Fibroblast of gingiva (primary cell): Measurements from ENCODE around the gene SEMA5A.
A peak's percentile ranks its signal among the peaks of the same experiment; 100 is the strongest.

Experiments used
- DNase-seq: peaks from one replicate; pipeline ENCODE4 v3.0.0-alpha.2; 2011; ENCODE audit warnings: low read depth

SEMA5A gene

GRCh38 chr5:9265441-9266287, 280.2 kb downstream of the SEMA5A start:
- DNase-seq: peak; percentile 85

DNA sequence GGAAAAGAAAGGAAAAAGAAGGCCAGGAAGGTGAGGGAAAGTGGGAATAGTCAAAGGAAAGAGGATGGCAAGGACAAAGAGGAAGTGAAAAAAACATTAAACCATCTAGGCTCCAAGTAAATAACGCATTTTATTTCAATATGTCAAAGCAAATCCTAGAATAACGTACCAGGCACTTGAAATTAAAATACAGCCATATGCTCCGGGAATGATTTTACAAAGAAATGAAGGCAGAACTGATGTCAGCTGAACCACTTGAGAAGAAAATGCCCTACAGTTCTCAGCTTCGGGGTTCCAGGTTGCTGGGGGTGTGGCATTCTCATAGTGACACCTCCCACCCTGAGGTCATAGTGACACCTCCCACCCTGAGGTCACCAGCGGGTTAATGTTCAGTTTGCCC, 281.6 kb downstream of the SEMA5A start:
- no peak for DNase-seq

GRCh38 chr5:9263656-9264055, 282.2 kb downstream of the SEMA5A start:
- DNase-seq: peak; percentile 38

DNA sequence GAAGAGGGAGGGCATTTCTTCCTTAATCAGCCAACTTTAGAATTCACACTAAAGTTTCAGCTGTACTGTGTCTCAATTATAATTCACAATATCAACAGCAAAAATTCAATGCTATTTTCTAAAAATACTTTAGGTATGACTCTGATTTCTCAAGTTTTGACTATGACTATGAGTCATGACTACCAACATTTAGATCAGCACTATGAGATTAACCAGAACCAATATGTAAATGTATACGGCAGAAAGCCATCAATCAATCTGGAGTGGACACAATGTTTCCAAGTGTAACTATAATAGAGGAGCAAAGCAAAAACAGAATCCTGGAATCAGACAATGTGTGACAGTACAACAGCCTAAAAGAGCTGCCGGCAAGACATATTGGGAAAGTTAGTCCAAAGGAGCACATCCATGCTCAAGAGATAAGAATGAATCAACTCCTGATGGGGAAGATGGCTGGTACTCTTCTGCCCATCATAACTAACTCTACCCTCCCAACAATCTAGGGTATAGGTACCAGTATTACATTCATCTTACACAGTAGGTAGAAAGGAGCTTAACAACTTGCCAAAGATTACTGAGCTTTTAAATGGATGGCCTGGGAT, 294.4 kb downstream of the SEMA5A start:
- DNase-seq: no peak

DNA sequence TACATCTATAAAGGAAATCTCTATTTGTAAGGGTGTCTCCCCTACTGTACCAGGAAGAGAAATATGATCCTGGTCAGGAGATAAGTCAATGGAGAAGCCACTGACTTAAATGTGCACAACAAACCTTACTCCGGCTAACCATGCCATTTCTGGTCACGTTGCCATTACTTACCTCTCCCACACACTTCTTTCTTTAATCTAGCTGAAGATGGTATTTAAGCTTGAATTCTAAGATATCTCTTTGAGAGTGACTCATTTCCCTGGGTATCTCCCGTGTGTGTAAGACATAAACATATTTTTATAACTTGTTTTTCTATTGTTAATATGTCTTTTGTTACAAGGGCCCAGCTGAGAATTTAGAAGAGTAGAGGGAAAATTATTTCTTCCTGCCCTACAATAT, 296.6 kb downstream of the SEMA5A start:
- DNase-seq: no peak

DNA sequence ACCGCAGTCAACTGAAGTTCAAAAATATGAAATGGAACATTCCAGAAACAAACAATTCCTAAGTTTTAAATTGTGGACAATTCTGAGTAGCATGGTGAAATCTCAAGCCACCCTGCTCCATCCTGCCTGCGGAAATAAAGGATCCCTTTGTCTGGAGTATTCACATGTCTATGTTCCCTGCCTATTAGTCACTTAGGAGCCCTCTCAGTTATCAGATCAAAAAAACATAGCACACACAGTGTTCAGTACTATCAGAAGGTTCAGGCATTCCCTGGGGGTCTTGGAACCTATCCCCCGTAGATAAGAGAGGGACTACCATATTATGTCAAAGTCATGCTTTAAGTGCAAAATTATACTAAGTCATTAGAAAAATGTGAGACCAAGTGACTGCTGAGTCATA, 300.8 kb downstream of the SEMA5A start:
- peak; percentile 24 for DNase-seq

- DNase-seq: no peak
Measured at GRCh38 chr5:9244417-9244816, 301.5 kb downstream of the SEMA5A start.

DNA sequence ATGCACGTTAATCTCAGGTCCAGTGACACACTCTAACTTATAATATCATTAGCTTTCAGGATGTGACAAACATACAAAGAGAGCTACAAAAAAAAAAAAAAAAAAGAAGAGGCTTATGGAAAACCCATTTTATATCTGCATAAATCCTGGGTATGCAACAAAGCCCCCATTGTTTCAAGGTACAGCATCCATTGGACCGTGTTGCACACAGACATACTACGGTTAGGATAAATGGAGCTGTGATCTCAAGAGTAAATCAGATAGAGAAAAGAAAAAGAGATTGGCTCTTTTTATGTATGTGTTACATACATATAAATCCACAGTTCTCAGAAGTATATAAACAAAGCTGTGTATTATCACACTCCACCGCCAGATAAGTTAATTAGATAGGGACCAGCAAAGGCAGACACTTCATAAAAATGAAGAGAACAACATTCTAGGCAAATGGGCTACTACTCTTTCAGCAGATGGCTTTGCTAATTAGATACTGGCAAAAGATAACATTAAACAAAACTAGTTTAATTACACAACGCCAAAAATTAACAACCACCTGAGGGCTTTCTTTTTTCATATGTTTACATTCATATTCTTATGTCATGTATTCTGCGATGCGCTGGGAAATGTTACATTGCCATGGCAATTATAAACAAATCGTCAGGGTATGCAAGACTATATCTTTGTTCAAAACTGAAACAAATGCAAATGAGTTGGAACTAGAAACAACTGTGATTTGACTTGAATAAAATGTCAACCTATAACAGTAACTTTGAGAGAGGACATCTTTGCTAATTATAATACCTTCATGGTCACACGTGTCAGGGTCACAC, 304.2 kb downstream of the SEMA5A start:
- no peak for DNase-seq

GRCh38 chr5:9240431-9240830, 305.4 kb downstream of the SEMA5A start:
- no peak for DNase-seq

GRCh38 chr5:9239626-9240025, 306.2 kb downstream of the SEMA5A start:
- peak; percentile 18 for DNase-seq

DNA sequence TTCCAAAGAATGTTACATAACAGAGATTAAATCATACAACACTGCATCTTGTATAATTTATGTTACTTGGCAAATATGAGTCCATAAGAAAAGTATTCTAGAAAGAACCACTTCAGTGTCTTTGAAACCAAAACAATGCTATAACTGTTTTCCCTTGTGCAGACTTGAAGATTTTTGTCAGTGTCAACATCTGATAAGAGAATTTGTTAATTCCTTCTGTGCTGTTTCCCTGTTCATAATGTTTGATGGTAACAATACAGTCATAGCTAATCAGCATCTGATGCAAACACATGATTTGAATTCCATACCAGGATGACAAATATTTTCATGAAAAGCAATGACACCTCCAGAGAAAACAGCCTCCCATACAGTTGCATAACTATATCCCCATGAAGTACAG, 306.8 kb downstream of the SEMA5A start:
- no peak for DNase-seq

DNA sequence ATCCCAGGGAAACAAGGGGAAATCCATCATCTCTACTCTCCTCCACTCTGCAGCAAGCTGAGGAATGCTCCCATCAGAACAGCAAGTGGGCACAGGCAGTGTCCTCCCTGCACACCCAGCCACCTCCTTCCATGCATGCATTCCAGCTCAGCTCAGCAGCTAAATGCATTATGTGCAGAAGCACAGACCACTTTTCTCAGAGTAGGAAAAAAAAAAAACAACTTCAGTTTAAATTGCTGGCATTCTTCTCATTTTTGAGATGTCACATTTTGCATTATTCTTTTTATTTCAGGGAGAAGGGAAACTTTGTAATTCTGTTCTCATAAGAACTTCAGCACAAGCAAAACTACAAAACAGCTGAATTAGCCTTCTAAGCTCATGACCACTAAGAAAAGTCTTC, 312.2 kb downstream of the SEMA5A start:
- DNase-seq: peak; percentile 9

DNA sequence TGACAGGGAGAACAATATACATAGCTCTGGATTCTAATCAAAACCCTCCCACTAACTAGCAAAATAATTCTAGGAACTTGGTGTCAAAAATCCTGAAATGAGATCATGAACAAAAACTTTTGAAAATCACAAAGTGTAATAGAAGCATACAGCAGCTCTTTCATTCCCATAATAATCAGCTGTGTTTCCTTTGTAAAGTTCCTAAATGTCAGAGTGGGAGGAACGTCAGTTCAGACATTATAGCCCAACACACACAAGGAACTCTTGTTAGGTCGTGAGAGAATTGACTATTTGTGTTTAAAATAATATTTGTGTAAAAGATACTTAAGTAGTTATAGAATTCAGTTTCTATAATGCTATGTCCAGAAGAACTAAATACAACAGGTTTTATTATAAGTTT, 312.8 kb downstream of the SEMA5A start:
- no peak for DNase-seq

DNA sequence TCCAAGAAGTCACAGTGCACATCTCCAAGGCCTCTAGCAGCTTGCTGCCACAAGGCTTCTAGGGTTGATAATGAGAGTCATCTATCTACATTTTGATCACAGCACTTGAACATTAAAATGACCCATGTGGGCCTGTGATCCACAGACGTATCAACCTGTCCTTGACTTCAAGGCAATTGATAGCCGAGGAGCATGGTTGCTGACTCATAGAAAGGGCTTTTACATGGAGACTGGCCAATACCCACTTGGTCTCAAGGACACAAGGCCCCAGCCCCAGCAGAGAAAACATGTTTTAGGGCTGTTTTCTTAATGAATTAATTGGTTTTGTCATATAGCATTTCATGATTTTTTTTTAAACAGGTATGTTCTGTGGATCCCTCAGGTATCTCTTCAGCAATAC, 314.0 kb downstream of the SEMA5A start:
- DNase-seq: no peak

- DNase-seq: no peak
Measured at GRCh38 chr5:9230355-9230754, 315.5 kb downstream of the SEMA5A start.

GRCh38 chr5:9226016-9226536, 319.8 kb downstream of the SEMA5A start:
- peak; percentile 57 for DNase-seq

DNA sequence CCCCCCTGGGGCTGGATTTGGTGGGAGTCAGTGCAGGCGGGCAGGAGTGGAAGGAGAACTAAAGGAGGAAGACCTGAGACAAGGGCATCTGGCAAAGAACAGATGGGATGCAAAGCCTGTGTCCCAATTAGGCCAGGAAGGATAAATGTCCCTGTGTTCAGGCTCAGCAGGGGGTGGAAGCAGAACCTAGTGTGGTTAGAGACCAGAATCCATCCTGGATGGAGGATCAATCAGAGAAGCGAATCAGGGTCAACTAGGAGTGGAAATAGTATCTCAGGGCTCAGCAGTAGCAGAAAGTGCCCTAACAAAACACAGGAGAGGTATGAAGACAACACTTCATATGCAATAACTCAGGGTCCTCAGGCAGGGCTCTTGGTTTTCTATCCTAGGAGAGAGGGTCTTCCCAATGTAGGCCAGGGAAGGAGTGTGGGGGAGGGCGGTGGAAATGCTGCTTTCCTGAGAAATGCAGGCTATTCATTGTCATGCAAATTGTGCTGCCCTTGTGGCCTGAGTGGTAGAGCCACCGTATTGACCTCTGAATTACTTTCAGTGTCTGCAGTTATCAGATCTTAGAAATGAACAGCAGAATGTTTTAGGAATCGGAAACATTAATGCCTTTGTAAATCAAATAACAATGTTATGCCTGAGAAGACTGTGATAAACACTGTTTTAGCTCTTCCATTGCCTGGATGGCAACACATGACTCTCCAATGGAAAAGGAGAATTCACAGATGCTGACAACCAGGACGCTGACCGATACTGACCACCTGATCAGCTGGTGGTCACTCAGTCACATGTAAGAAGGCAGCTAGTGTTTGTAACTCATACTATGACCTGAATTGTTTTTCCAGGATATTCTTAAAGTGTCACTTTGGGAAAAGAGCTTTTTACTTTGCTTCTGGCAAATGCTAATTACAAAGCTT, 323.6 kb downstream of the SEMA5A start:
- DNase-seq: no peak

- DNase-seq: no peak
Measured at GRCh38 chr5:9218358-9218757, 327.5 kb downstream of the SEMA5A start.

DNA sequence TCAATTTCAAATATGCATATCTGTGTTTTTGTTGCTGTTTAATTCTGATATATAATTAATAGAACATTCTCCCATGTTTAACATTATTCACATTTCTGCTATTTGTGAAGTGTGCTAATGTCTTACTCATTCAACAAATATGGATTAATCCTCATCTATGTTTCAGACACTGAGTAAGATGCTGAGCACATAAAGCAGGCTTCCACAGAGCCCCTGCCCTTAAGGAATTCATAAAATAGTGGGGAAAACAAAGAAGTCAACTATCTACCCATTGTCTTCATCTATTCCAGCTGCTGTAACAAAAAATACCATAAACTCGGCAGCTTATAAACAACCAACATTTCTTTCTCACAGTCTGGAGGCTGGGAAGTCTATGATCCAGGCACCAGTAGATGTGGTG, 333.3 kb downstream of the SEMA5A start:
- no peak for DNase-seq

GRCh38 chr5:9209846-9210492, 335.9 kb downstream of the SEMA5A start:
- peak; percentile 32 for DNase-seq

GRCh38 chr5:9207817-9208418, 338.0 kb downstream of the SEMA5A start:
- DNase-seq: peak; percentile 42
